HUDEP-2 (cell line): ENCODE measurements around the gene KRT79.
"Not testable (repeated sequence)": the region's sequence is repeated elsewhere in the genome, so short reads cannot be mapped to it uniquely, and the experiment has no call there.

ENCODE experiments used
- DNase-seq, 76 experiments: peaks; one replicate each; lab custom pipeline; 2025; ENCODE audit not compliant: unreplicated experiment in 76 of 76; lab: John Stamatoyannopoulos, UW

The KRT79 gene

GRCh38 chr12:52833922-52834726 is at the start of gene KRT79:
KRT79 (minus strand) TSS chr12:52834311; CDS start chr12:52834260, 51 bp downstream.
- DNase-seq = no peak

- DNase-seq = not testable (repeated sequence)
Observed at GRCh38 chr12:52880499-52880898, 46.4 kb upstream of the KRT79 start.

DNA sequence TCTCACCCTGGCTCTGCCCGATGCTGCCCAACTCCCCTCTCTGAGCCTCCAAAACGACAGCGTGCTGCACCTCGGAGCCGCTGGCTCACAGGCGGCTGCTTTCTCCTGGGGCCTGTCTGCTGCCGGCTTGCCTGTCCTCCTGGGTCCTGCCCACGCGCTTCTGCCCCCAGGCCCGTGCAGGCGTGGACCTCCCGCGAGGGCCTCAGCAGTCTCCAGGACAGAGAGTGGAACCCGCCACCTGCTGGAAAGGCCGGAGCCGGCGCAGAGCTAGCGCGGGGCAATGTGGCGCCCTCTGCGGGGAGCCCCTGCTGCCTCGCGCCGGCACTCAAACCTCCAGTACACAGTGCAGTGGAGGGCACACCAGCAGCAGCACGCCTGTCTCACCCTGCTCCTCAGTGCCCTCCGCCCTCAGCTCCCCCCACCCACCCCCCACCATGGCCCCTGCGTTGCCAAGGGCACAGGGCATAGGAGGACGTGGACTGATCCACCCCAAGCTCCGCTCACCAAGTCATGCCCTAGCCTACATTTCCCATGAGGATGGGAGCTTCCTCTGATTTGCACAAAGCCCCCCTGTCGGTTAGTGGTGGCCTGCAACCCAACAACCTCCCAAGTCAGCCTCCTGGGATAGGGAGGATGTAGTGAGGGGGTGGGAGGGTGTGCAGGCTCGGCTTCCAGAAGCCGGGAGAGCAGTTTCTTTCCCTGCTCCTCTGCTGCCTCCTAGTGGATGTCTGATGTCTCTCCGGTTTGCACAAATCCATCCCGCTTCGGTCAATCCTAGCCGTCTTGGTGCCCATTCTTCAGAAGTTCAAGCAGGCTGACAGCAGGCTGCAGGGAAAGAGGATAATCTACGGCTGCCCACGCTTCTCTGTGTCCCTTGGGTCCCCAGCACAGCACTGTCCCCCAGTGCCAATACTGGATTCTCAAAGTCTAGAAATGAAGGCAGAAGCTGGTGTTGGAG is 45.6 kb upstream of the KRT79 start:
- DNase-seq = peak in 69 of 76 experiments; percentile 12 to 87 (median 64)

GRCh38 chr12:52878507-52879393 is 44.6 kb upstream of the KRT79 start:
- DNase-seq = no peak

DNA sequence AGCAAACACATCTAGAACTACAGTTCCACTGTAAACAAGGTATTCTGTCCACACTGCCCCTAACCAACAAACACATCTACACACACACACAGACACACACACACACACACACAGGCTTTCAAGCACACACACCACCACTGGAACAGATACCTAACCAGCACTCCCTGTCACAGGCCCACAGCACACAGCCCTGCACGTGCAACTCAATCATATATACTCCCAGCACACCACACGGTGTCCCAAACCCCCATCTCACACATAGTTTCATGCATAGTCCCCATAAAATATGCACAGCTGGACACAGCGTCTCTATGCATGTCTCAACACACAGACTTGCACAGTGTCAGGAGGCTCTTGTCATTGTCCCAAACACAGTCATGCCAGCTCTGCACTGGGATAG is 43.1 kb upstream of the KRT79 start:
- no peak for DNase-seq

DNA sequence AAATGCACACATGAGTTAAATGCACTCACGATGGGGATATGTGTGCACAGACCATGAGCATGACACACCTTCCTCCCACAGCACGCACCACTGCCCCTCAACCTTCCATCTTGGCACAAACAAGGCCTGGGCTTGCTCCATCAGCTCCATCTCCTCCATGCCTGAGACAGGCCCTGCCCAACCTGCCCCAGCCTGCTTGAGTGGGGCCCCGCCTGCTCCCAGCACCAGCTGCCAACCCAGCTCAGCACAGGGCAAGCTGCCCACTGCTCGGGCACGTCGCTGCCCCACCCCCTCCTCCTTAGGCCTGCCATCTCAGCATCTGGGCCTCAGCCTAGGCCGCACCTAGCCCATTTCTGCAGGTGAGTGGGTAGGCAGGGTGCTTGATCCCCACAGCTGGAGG is 42.3 kb upstream of the KRT79 start:
- DNase-seq = peak in 28 of 76 experiments; percentile 5 to 48 (median 28)

- DNase-seq = peak in 1 of 76 experiments; percentile 22
Observed at GRCh38 chr12:52874573-52875435, 40.7 kb upstream of the KRT79 start.

- DNase-seq = peak in 74 of 76 experiments; percentile 23 to 93 (median 84)
Observed at GRCh38 chr12:52873832-52874572, 39.9 kb upstream of the KRT79 start.

- no peak for DNase-seq
Observed at GRCh38 chr12:52873513-52873831, 39.4 kb upstream of the KRT79 start.

DNA sequence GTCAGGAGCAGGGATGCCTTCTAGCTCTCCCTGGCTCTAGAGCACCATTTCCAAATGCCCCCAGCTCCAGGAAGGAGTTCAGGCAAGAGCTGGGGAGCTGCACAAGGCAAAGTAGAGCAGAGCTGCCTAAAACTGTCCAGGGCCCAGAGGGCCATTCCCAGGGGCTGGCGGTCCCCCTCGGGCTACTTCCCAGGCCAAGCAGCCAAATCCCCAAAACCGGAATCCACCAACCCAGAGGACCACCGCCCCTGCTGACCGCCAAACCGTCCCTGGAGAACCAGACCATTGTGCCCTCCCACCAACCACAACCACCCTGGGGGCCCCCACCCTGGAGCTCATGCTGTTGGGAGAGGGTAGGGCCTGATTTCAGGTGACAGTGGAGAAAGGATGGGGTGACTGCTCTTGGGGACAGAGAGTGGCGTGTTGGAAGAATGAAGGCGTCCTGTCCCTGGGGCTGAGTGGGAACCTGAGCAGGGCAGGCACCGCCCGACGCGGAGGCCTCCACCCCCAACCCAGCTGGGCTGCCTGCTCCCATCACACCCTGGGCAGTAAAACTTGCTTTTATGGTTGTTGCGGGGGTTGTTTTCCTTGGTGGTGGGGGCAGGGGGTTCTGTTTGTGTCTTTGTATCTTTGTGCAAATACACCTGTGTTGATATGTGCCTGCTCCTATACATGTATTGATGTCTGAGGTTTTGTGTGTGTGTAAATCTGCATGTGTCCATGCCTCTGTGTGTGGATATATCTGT is 38.7 kb upstream of the KRT79 start:
- DNase-seq = no peak

- DNase-seq = peak in 9 of 76 experiments; percentile 3 to 32 (median 18)
Observed at GRCh38 chr12:52871291-52872039, 37.4 kb upstream of the KRT79 start.

- peak in 62 of 76 experiments; percentile 14 to 80 (median 59) for DNase-seq
Observed at GRCh38 chr12:52870361-52871290, 36.5 kb upstream of the KRT79 start.

- peak in 49 of 76 experiments; percentile 9 to 74 (median 50) for DNase-seq
Observed at GRCh38 chr12:52867642-52868041, 33.5 kb upstream of the KRT79 start.

DNA sequence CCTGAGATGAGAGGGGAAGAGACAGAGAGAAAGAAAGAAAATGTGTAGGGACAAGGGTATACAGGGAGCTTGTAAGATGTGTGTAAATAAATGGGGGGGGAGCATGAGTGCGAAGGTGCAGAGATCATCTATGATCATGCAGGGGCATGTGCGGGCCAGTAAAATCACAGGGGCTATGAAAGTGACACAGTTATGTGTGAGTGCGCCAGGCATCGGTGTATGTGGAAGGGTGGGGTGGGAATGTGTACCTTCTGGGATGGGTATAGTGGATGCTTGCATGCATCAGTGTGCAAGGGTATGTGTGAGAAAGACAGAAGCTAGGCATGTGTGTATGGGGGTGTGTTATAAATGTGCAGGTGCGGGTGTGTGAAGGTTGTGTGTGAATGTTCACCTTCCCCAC is 33.0 kb upstream of the KRT79 start:
- no peak for DNase-seq

- peak in 34 of 76 experiments; percentile 5 to 51 (median 28) for DNase-seq
Observed at GRCh38 chr12:52865090-52865944, 31.2 kb upstream of the KRT79 start.
